WTC11 (cell line): Measurements from ENCODE around the gene MAP1B. TPM values are rescaled to one million over a fixed set of nuclear protein-coding genes. Genes with fewer than 3 reads are reported as not detected.

Experiments
- ATAC-seq: fragments of 200-7000 bp; cut with Tn5 transposase; 2 replicates; pipeline ENCODE4 v1.10.0; 2021; ENCODE audit warnings: mild to moderate bottlenecking, moderate library complexity
- CTCF ChIA-PET: fragments of 300-600 bp; sonication (Branson Sonifier 250); formaldehyde crosslinking; loops from one replicate; lab custom pipeline; 2021; ENCODE audit warnings: antibody characterized with exemption; lab: Charles Lee
- POLR2A ChIA-PET: fragments of 350-600 bp; sonication (Branson Sonifier 250); formaldehyde crosslinking; loops from one replicate; lab custom pipeline; 2021; ENCODE audit warnings: antibody characterized with exemption; lab: Charles Lee
- DNase-seq: peaks from one replicate; pipeline ENCODE4 v3.0.0; 2021; ENCODE audit warnings: low spot score
- H3K27ac Mint-ChIP-seq: 2 replicates; pipeline ENCODE4 v1.8.0; 2021; ENCODE audit warnings: mixed read lengths
- H3K27me3 Mint-ChIP-seq: 2 replicates; pipeline ENCODE4 v1.8.0; 2021; ENCODE audit warnings: low read depth, mild to moderate bottlenecking, moderate library complexity, mixed read lengths
- H3K36me3 Mint-ChIP-seq: 2 replicates; pipeline ENCODE4 v1.8.0; 2021; ENCODE audit warnings: mixed read lengths
- H3K4me1 Mint-ChIP-seq: 2 replicates; pipeline ENCODE4 v1.8.0; 2022; ENCODE audit warnings: mixed read lengths
- H3K4me3 Mint-ChIP-seq: 2 replicates; pipeline ENCODE4 v1.8.0; 2021; ENCODE audit warnings: mild to moderate bottlenecking, moderate library complexity, mixed read lengths
- H3K9me3 Mint-ChIP-seq: 2 replicates; pipeline ENCODE4 v1.8.0; 2021; ENCODE audit warnings: mixed read lengths
- CREB1 ChIP-seq: sonication (generic); formaldehyde crosslinking; IDR thresholded peaks from 2 replicates; pipeline ENCODE4 v1.8.0; 2023; ENCODE audit warnings: mild to moderate bottlenecking, missing genetic modification reagents
- CREM ChIP-seq: sonication (generic); formaldehyde crosslinking; IDR thresholded peaks from 2 replicates; pipeline ENCODE4 v1.8.1; 2022; ENCODE audit warnings: mild to moderate bottlenecking, missing genetic modification reagents, moderate library complexity
- ETV6 ChIP-seq: sonication (generic); formaldehyde crosslinking; IDR thresholded peaks from 2 replicates; pipeline ENCODE4 v1.8.1; 2022; ENCODE audit warnings: mild to moderate bottlenecking, missing genetic modification reagents
- FOXK1 ChIP-seq: sonication (generic); formaldehyde crosslinking; IDR thresholded peaks from 2 replicates; pipeline ENCODE4 v1.8.0; 2022; ENCODE audit warnings: mild to moderate bottlenecking, moderate library complexity, missing genetic modification reagents
- IRF2 ChIP-seq: sonication (generic); formaldehyde crosslinking; IDR thresholded peaks from 2 replicates; pipeline ENCODE4 v1.8.0; 2022; ENCODE audit warnings: low read depth, missing genetic modification reagents, borderline replicate concordance
- JAZF1 ChIP-seq: fragments of 250-450 bp; sonication (Bioruptor Pico); IDR thresholded peaks from 2 replicates; pipeline ENCODE4 v1.9.0; 2021; ENCODE audit warnings: moderate library complexity, mild to moderate bottlenecking, inconsistent platforms
- NR3C1 ChIP-seq: sonication (generic); formaldehyde crosslinking; conservative IDR thresholded peaks from 2 replicates; pipeline ENCODE4 v1.8.1; 2023; ENCODE audit warnings: low read depth, mild to moderate bottlenecking, missing genetic modification reagents
- SP1 ChIP-seq: sonication (generic); formaldehyde crosslinking; conservative IDR thresholded peaks from 2 replicates; pipeline ENCODE4 v1.8.1; 2022; ENCODE audit warnings: missing genetic modification reagents
- ZNF138 ChIP-seq: sonication (generic); formaldehyde crosslinking; conservative IDR thresholded peaks from 2 replicates; pipeline ENCODE4 v1.8.1; 2022; ENCODE audit warnings: mild to moderate bottlenecking, moderate library complexity, missing genetic modification reagents
- ZNF317 ChIP-seq: sonication (generic); formaldehyde crosslinking; IDR thresholded peaks from 2 replicates; pipeline ENCODE4 v1.8.1; 2023; ENCODE audit warnings: low read depth, mild to moderate bottlenecking, moderate library complexity, missing genetic modification reagents, borderline replicate concordance
- total RNA-seq: library from RNA; stranded (reverse); gene quantifications from 3 replicates; pipeline ENCODE4 v1.2.3, GENCODE V29; 2021
- TF ChIP-seq, protein P1 (sequence below): sonication (generic); formaldehyde crosslinking; IDR thresholded peaks from 2 replicates; pipeline ENCODE4 v1.8.1; 2022; ENCODE audit warnings: missing genetic modification reagents, borderline replicate concordance
- TF ChIP-seq, protein P2 (sequence below): sonication (generic); formaldehyde crosslinking; conservative IDR thresholded peaks from 2 replicates; pipeline ENCODE4 v1.8.1; 2023; ENCODE audit warnings: mild to moderate bottlenecking, low read depth, missing genetic modification reagents, moderate library complexity
- TF ChIP-seq, protein P3 (sequence below): sonication (generic); formaldehyde crosslinking; IDR thresholded peaks from 2 replicates; pipeline ENCODE4 v1.8.0; 2022; ENCODE audit warnings: mild to moderate bottlenecking, missing genetic modification reagents
- TF ChIP-seq, protein P4 (sequence below): sonication (generic); formaldehyde crosslinking; IDR thresholded peaks from 2 replicates; pipeline ENCODE4 v1.8.0; 2022; ENCODE audit warnings: mild to moderate bottlenecking, missing genetic modification reagents
- TF ChIP-seq, protein P5 (sequence below): fragments of 250-450 bp; sonication (Bioruptor Pico); IDR thresholded peaks from 2 replicates; pipeline ENCODE4 v1.9.0; 2021; ENCODE audit warnings: mild to moderate bottlenecking
- TF ChIP-seq, protein P6 (sequence below): sonication (generic); formaldehyde crosslinking; IDR thresholded peaks from 2 replicates; pipeline ENCODE4 v1.8.1; 2022; ENCODE audit warnings: mild to moderate bottlenecking, missing genetic modification reagents, moderate library complexity, borderline replicate concordance
- TF ChIP-seq, protein P7 (sequence below): sonication (generic); formaldehyde crosslinking; IDR thresholded peaks from 2 replicates; pipeline ENCODE4 v1.8.0; 2023; ENCODE audit warnings: mild to moderate bottlenecking, missing genetic modification reagents

MAP1B gene
- total RNA-seq, 1 experiment from 2014 or later: 95.0 TPM

DNA sequence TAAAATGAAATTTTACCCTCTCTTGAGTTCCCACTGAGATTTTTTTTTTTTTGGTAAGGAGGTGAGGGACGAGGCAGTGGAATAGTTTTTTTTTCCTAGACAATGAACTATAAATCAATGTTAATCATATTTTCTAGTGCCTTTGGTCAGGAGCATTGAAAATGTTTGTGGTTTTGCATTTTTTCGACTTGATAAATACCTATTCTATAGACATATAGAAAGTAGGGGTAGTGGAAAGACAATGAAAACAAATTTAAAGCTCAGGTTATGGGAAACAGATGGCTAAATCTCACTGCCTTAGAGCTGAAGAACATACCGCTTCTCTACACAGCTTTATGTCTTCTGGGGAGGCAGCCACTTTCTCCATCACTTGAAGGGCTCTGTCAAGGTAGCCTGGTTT lies 118.5 kb downstream of the MAP1B start:
- H3K27ac Mint-ChIP-seq: no peak overlapping the region

More for the DNA sequence above, 118.5 kb downstream of the MAP1B start:
- ATAC-seq: no peak
- CTCF ChIA-PET: no interaction called here
- Mint-ChIP-seq H3K9me3 (no peaks in the 10 kb centered on the region), H3K4me1 (no peaks in the 10 kb centered on the region), H3K4me3 (no peak overlapping the region)
- TF ChIP-seq, protein P1, sequence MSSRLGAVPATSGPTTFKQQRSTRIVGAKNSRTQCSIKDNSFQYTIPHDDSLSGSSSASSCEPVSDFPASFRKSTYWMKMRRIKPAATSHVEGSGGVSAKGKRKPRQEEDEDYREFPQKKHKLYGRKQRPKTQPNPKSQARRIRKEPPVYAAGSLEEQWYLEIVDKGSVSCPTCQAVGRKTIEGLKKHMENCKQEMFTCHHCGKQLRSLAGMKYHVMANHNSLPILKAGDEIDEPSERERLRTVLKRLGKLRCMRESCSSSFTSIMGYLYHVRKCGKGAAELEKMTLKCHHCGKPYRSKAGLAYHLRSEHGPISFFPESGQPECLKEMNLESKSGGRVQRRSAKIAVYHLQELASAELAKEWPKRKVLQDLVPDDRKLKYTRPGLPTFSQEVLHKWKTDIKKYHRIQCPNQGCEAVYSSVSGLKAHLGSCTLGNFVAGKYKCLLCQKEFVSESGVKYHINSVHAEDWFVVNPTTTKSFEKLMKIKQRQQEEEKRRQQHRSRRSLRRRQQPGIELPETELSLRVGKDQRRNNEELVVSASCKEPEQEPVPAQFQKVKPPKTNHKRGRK (CRISPR knock-in tag): no peak
- TF ChIP-seq IRF2 (CRISPR knock-in tag) (no peak), FOXK1 (CRISPR knock-in tag) (no peak), CREM (CRISPR knock-in tag) (no peak), NR3C1 (CRISPR knock-in tag) (no peak), SP1 (no peak), CREB1 (CRISPR knock-in tag) (no peak), ZNF138 (CRISPR knock-in tag) (no peak), JAZF1 (CRISPR knock-in tag) (no peak), ZNF317 (no peak), ETV6 (CRISPR knock-in tag) (no peak)
- TF ChIP-seq, protein P2, sequence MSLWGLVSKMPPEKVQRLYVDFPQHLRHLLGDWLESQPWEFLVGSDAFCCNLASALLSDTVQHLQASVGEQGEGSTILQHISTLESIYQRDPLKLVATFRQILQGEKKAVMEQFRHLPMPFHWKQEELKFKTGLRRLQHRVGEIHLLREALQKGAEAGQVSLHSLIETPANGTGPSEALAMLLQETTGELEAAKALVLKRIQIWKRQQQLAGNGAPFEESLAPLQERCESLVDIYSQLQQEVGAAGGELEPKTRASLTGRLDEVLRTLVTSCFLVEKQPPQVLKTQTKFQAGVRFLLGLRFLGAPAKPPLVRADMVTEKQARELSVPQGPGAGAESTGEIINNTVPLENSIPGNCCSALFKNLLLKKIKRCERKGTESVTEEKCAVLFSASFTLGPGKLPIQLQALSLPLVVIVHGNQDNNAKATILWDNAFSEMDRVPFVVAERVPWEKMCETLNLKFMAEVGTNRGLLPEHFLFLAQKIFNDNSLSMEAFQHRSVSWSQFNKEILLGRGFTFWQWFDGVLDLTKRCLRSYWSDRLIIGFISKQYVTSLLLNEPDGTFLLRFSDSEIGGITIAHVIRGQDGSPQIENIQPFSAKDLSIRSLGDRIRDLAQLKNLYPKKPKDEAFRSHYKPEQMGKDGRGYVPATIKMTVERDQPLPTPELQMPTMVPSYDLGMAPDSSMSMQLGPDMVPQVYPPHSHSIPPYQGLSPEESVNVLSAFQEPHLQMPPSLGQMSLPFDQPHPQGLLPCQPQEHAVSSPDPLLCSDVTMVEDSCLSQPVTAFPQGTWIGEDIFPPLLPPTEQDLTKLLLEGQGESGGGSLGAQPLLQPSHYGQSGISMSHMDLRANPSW (CRISPR knock-in tag): no peak
- TF ChIP-seq, protein P3, sequence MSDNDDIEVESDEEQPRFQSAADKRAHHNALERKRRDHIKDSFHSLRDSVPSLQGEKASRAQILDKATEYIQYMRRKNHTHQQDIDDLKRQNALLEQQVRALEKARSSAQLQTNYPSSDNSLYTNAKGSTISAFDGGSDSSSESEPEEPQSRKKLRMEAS (CRISPR knock-in tag): no peak
- TF ChIP-seq, protein P4, sequence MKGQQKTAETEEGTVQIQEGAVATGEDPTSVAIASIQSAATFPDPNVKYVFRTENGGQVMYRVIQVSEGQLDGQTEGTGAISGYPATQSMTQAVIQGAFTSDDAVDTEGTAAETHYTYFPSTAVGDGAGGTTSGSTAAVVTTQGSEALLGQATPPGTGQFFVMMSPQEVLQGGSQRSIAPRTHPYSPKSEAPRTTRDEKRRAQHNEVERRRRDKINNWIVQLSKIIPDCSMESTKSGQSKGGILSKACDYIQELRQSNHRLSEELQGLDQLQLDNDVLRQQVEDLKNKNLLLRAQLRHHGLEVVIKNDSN (CRISPR knock-in tag): no peak
- TF ChIP-seq, protein P5, sequence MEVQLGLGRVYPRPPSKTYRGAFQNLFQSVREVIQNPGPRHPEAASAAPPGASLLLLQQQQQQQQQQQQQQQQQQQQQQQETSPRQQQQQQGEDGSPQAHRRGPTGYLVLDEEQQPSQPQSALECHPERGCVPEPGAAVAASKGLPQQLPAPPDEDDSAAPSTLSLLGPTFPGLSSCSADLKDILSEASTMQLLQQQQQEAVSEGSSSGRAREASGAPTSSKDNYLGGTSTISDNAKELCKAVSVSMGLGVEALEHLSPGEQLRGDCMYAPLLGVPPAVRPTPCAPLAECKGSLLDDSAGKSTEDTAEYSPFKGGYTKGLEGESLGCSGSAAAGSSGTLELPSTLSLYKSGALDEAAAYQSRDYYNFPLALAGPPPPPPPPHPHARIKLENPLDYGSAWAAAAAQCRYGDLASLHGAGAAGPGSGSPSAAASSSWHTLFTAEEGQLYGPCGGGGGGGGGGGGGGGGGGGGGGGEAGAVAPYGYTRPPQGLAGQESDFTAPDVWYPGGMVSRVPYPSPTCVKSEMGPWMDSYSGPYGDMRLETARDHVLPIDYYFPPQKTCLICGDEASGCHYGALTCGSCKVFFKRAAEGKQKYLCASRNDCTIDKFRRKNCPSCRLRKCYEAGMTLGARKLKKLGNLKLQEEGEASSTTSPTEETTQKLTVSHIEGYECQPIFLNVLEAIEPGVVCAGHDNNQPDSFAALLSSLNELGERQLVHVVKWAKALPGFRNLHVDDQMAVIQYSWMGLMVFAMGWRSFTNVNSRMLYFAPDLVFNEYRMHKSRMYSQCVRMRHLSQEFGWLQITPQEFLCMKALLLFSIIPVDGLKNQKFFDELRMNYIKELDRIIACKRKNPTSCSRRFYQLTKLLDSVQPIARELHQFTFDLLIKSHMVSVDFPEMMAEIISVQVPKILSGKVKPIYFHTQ (CRISPR knock-in tag): no peak
- TF ChIP-seq, protein P6, sequence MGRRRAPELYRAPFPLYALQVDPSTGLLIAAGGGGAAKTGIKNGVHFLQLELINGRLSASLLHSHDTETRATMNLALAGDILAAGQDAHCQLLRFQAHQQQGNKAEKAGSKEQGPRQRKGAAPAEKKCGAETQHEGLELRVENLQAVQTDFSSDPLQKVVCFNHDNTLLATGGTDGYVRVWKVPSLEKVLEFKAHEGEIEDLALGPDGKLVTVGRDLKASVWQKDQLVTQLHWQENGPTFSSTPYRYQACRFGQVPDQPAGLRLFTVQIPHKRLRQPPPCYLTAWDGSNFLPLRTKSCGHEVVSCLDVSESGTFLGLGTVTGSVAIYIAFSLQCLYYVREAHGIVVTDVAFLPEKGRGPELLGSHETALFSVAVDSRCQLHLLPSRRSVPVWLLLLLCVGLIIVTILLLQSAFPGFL (CRISPR knock-in tag): no peak
- TF ChIP-seq, protein P7, sequence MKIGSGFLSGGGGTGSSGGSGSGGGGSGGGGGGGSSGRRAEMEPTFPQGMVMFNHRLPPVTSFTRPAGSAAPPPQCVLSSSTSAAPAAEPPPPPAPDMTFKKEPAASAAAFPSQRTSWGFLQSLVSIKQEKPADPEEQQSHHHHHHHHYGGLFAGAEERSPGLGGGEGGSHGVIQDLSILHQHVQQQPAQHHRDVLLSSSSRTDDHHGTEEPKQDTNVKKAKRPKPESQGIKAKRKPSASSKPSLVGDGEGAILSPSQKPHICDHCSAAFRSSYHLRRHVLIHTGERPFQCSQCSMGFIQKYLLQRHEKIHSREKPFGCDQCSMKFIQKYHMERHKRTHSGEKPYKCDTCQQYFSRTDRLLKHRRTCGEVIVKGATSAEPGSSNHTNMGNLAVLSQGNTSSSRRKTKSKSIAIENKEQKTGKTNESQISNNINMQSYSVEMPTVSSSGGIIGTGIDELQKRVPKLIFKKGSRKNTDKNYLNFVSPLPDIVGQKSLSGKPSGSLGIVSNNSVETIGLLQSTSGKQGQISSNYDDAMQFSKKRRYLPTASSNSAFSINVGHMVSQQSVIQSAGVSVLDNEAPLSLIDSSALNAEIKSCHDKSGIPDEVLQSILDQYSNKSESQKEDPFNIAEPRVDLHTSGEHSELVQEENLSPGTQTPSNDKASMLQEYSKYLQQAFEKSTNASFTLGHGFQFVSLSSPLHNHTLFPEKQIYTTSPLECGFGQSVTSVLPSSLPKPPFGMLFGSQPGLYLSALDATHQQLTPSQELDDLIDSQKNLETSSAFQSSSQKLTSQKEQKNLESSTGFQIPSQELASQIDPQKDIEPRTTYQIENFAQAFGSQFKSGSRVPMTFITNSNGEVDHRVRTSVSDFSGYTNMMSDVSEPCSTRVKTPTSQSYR (CRISPR knock-in tag): no peak
- TF ChIP-seq, all 79 proteins: peak for 0
- POLR2A ChIA-PET: no interaction called here
- DNase-seq: no peak
- H3K36me3 Mint-ChIP-seq: peaks cover 59% of the 10 kb centered on the region
- H3K27me3 Mint-ChIP-seq: no peaks in the 10 kb centered on the region
